DLD1 (cell line): ENCODE data around the gene DONSON.

Experiments
- in situ Hi-C: cut with HindIII; loops from 2 replicates; pipeline ENCODE4 v1.10.0; 2017; ENCODE audit warnings: low sequenced_read_pairs

Gene DONSON

GRCh38 chr21:33566514-33566913 is 22.0 kb downstream of the DONSON start:
- in situ Hi-C loops: no loop called here

- in situ Hi-C loops: no loop called here
Measured at GRCh38 chr21:33562389-33562788, 26.1 kb downstream of the DONSON start.

GRCh38 chr21:33561373-33561772 is 27.1 kb downstream of the DONSON start:
- in situ Hi-C loops: no loop called here

DNA sequence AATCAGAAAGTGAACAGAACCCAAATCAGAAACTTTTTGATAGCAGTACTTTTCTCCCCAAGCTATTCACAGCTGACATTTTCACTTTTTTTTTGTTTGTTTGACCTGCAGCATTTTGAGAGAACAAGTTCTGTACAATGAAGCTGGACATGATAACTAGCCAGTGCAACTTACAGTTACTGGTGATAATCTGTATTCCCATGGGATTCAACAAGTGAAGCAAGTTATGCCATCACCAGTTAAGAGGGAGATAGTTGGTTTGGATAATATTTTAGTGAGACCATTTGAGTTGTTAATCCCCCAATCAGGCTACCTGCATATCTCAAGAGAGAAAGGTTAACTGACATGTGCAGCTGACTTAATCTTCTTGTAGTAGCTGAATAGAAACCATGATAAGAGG is 27.5 kb downstream of the DONSON start:
- in situ Hi-C loops: no loop called here

- in situ Hi-C loops: no loop called here
Measured at GRCh38 chr21:33559813-33560212, 28.7 kb downstream of the DONSON start.

DNA sequence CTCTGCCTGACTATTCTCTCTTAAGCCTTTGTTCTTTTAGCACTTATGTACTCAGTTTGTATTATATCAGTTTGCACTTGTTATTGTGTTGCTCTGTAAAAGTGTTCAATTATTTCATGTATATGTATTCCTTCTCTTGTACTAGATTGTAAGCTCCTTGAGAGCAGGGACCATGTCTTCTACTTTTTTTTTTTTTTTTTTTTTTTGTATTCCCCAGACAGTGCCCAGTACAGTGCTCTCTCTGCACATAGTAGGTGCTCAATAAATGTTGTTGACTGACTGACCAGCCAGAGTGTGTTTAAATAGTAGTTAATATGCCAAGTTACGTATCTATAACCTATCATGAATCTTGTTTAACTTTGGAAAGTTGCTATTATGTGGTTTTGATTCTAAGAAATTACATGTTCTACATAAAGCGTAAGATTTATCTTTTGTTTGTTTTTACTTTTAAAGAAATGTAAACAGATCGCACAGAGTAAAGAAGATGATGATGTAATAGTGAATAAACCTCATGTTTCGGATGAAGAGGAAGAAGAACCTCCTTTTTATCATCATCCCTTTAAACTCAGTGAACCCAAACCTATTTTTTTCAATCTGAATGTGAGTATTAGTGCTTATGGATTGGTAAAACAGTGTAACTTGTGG is 29.6 kb downstream of the DONSON start:
- in situ Hi-C loops: no loop called here

- in situ Hi-C loops: no loop called here
Measured at GRCh38 chr21:33557447-33557846, 31.0 kb downstream of the DONSON start.

GRCh38 chr21:33554982-33555344 is 33.5 kb downstream of the DONSON start:
- in situ Hi-C loops: no loop called here

DNA sequence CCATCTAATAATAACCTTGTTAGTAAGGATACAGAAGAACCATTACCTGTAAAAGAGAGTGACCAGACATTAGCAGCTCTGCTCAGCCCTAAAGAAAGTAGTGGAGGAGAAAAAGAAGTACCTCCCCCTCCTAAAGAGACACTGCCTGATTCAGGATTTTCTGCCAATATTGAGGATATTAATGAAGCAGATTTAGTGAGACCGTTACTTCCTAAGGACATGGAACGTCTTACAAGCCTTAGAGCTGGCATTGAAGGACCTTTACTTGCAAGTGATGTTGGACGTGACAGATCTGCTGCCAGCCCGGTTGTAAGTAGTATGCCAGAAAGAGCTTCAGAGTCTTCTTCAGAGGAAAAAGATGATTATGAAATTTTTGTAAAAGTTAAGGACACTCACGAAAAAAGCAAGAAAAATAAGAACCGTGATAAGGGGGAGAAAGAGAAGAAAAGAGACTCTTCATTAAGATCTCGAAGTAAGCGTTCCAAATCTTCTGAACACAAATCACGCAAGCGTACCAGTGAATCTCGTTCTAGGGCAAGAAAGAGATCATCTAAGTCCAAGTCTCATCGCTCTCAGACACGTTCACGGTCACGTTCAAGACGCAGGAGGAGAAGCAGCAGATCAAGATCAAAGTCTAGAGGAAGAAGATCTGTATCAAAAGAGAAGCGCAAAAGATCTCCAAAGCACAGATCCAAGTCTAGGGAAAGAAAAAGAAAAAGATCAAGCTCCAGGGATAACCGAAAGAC is 34.1 kb downstream of the DONSON start:
- in situ Hi-C loops: no loop called here

DNA sequence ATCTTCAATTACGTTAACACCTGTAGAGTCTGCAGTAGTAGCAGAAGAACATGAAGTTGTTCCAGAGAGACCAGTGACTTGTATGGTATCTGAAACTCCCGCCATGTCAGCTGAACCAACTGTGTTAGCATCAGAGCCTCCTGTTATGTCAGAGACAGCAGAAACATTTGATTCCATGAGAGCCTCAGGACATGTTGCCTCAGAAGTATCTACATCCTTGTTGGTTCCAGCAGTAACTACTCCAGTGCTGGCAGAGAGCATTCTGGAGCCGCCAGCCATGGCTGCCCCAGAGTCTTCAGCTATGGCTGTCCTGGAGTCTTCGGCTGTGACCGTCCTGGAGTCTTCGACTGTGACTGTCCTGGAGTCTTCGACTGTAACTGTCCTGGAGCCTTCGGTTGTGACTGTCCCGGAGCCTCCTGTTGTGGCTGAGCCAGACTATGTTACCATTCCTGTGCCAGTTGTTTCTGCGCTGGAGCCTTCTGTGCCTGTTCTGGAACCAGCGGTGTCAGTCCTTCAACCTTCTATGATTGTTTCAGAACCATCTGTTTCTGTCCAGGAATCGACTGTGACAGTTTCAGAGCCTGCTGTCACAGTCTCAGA is 35.4 kb downstream of the DONSON start:
- in situ Hi-C loops: no loop called here

GRCh38 chr21:33552093-33552998 is 36.1 kb downstream of the DONSON start:
- in situ Hi-C loops: no loop called here

DNA sequence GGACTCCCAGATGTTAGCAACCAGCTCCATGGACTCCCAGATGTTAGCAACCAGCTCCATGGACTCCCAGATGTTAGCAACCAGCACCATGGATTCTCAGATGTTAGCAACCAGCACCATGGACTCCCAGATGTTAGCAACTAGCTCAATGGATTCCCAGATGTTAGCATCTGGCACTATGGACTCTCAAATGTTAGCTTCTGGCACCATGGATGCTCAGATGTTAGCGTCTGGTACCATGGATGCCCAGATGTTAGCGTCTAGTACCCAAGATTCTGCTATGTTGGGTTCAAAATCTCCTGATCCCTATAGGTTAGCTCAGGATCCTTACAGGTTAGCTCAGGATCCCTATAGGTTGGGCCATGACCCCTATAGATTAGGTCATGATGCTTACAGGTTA is 36.8 kb downstream of the DONSON start:
- in situ Hi-C loops: no loop called here

DNA sequence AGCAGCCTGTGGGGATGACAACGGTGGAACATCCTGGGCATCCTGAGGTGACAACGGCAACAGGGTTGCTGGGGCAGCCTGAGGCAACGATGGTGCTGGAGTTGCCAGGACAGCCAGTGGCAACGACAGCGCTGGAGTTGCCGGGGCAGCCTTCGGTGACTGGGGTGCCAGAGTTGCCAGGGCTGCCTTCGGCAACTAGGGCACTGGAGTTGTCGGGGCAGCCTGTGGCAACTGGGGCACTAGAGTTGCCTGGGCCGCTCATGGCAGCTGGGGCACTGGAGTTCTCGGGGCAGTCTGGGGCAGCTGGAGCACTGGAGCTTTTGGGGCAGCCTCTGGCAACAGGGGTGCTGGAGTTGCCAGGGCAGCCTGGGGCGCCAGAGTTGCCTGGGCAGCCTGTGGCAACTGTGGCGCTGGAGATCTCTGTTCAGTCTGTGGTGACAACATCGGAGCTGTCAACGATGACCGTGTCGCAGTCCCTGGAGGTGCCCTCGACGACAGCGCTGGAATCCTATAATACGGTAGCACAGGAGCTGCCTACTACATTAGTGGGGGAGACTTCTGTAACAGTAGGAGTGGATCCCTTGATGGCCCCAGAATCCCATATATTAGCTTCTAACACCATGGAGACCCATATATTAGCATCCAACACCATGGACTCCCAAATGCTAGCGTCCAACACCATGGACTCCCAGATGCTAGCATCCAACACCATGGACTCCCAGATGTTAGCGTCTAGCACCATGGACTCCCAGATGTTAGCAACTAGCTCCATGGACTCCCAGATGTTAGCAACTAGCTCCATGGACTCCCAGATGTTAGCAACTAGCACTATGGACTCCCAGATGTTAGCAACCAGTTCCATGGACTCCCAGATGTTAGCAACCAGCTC is 37.5 kb downstream of the DONSON start:
- in situ Hi-C loops: no loop called here

GRCh38 chr21:33549848-33550771 is 38.4 kb downstream of the DONSON start:
- in situ Hi-C loops: no loop called here

- in situ Hi-C loops: no loop called here
Measured at GRCh38 chr21:33546086-33546485, 42.4 kb downstream of the DONSON start.

DNA sequence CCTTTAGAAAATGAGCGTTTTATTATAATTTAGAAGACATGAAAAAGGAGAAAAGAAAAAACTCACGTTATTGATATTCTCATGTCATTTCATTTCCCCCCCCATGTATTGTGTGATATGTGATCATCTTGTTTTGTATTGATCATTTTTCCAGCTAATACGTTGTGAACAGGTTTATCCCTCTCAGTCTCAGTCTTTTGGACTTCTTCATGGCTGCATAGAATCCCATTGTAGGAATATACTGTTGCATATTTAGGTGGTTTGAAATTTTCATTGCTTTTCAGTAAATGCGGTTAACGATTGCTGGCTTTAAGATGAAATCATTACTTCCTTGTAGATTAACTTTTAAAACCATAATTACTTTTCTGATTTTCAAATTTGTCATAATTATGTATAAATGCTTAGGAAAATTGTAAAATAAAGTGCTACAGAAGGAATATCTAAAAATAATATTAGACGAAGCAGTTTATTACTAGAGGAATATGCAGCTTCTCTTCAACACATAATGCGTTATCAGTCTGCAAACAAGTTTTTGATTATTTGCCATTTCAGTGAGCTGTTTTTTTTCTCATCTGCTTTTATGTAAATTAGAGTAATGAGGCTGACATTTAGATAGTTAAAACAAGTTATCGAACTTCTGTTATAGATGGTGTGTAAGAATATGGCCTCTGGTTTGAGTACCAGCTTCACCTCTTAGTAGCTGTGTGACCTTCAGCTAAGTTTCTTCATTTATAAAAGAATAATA is 43.9 kb downstream of the DONSON start:
- in situ Hi-C loops: no loop called here

- in situ Hi-C loops: no loop called here
Measured at GRCh38 chr21:33543505-33544129, 44.9 kb downstream of the DONSON start.
